Prostate gland (tissue), 2 donors: Measurements from ENCODE around the gene INPP5K. TPM values are rescaled to one million over a fixed set of nuclear protein-coding genes. Genes with fewer than 3 reads are reported as not detected.

Experiments used
- DNase-seq: peaks from one replicate; pipeline ENCODE4 v3.0.0-alpha.2; 2019; ENCODE audit warnings: low spot score
- H3K27ac ChIP-seq, 2 donors: fragments of 200-600 bp; sonication (generic); 2 replicates each; pipeline ENCODE4 v1.5.1; 2017 to 2019
- H3K27me3 ChIP-seq: fragments of 200-600 bp; sonication (generic); replicated peaks from 2 replicates; pipeline ENCODE4 v1.5.1; 2019; ENCODE audit not compliant: insufficient read depth
- H3K36me3 ChIP-seq, 2 donors: fragments of 200-600 bp; sonication (generic); 1 replicate in 1 of 2; 2 replicates in 1 of 2; pipeline versions ENCODE4 v1.5.1 to v1.8.1; 2017 to 2019
- H3K4me1 ChIP-seq: fragments of 200-600 bp; sonication (generic); replicated peaks from 2 replicates; pipeline ENCODE4 v1.5.1; 2019
- H3K4me3 ChIP-seq, 2 donors: fragments of 200-600 bp; sonication (generic); 2 replicates each; pipeline ENCODE4 v1.5.1; 2017 to 2019
- H3K9me3 ChIP-seq: fragments of 200-600 bp; sonication (generic); 2 replicates; pipeline ENCODE4 v1.5.1; 2017
- CTCF ChIP-seq, 4 experiments: fragments of 200-600 bp in 2 of 4; fragments of 450-650 bp in 2 of 4; sonication (generic) in 2 of 4; IDR thresholded peaks; 1 replicate in 3 of 4; 2 replicates in 1 of 4; pipeline ENCODE4 v1.5.1; 2016 to 2019; ENCODE audit warnings: antibody characterized with exemption in 4 of 4, mild to moderate bottlenecking in 2 of 4, moderate library complexity in 2 of 4
- POLR2A ChIP-seq: fragments of 450-650 bp; IDR thresholded peaks from one replicate; pipeline ENCODE4 v1.6.1; 2016; ENCODE audit warnings: antibody characterized with exemption, mild to moderate bottlenecking
- POLR2AphosphoS5 ChIP-seq: sonication (generic); formaldehyde crosslinking; IDR thresholded peaks from one replicate; pipeline ENCODE4 v1.6.1; 2017; ENCODE audit warnings: antibody characterized with exemption
- WGBS: methylation state at CpG from one replicate; pipeline ENCODE4 v1.1.5; 2018; 5-methylcytosine and 5-hydroxymethylcytosine counted together
- intact Hi-C: fragments of 100-400 bp; cut with DNase I; formaldehyde crosslinking; loops from one replicate; pipeline ENCODE4 v1.14.2; 2022
- total RNA-seq, 2 donors: library from RNA; depleted of rRNA; stranded (reverse); fragments of >200 nt; gene quantifications; one replicate each; pipeline ENCODE4 v1.1.0, GENCODE V29; 2016

The INPP5K gene
- total RNA-seq, 2 donors from 2014 or later = 82.7 to 87.4 TPM

- H3K27me3 ChIP-seq = no peaks in the 10 kb centered on the region
- 83% methylated on average over 12 of the region's 12 CpGs for WGBS
- H3K36me3 ChIP-seq = peaks cover 0 to 2% of the 10 kb centered on the region in 2 donors
- H3K27ac ChIP-seq = no peak overlapping the region
- intact Hi-C loops = no loop called here
- TF ChIP-seq POLR2AphosphoS5 (no peak), POLR2A (no peak), CTCF (IDR thresholded peaks at IDR 0.05) (no peak)
- no peak overlapping the region for H3K4me3 ChIP-seq
- H3K9me3 ChIP-seq = no peaks in the 10 kb centered on the region
- H3K4me1 ChIP-seq = peaks cover 14% of the 10 kb centered on the region
- DNase-seq = no peak
Measured at GRCh38 chr17:1553354-1554266, 37.2 kb upstream of the INPP5K start.

GRCh38 chr17:1552932-1553331, 36.5 kb upstream of the INPP5K start:
- intact Hi-C loops = no loop called here
- H3K4me1 ChIP-seq = peaks cover 14% of the 10 kb centered on the region

GRCh38 chr17:1551741-1552140, 35.3 kb upstream of the INPP5K start:
- peaks cover 14% of the 10 kb centered on the region for H3K4me1 ChIP-seq
- H3K27ac ChIP-seq = no peak overlapping the region
- TF ChIP-seq POLR2A (no peak), POLR2AphosphoS5 (no peak)
- intact Hi-C loops = no loop called here
- H3K36me3 ChIP-seq = peaks cover 0 to 4% of the 10 kb centered on the region in 2 donors
- no peaks in the 10 kb centered on the region for H3K9me3 ChIP-seq
- no peak overlapping the region for H3K4me3 ChIP-seq
- no peak for DNase-seq
- no peaks in the 10 kb centered on the region for H3K27me3 ChIP-seq
- WGBS = 95% methylated on average over 12 of the region's 12 CpGs

More at GRCh38 chr17:1552932-1553331, 36.5 kb upstream of the INPP5K start:
- no peak for TF ChIP-seq CTCF (IDR thresholded peaks at IDR 0.05)
- TF ChIP-seq POLR2A = no peak
- no peak for TF ChIP-seq POLR2AphosphoS5
- no peaks in the 10 kb centered on the region for H3K9me3 ChIP-seq
- H3K27me3 ChIP-seq = no peaks in the 10 kb centered on the region
- no peak for DNase-seq
- H3K4me3 ChIP-seq = no peak overlapping the region
- WGBS = 85% methylated on average over 11 of the region's 11 CpGs
- peaks cover 0 to 4% of the 10 kb centered on the region in 2 donors for H3K36me3 ChIP-seq
- H3K27ac ChIP-seq = no peak overlapping the region

- 94% methylated on average over 18 of the region's 18 CpGs for WGBS
- TF ChIP-seq POLR2AphosphoS5 (no peak), POLR2A (no peak), CTCF (IDR thresholded peaks at IDR 0.05) (no peak)
- no peak overlapping the region for H3K4me3 ChIP-seq
- no peaks in the 10 kb centered on the region for H3K4me1 ChIP-seq
- H3K9me3 ChIP-seq = no peaks in the 10 kb centered on the region
- DNase-seq = no peak
- H3K27ac ChIP-seq = no peak overlapping the region
- H3K36me3 ChIP-seq = peaks cover 0 to 6% of the 10 kb centered on the region in 2 donors
- no peaks in the 10 kb centered on the region for H3K27me3 ChIP-seq
- intact Hi-C loops = no loop called here
Measured at GRCh38 chr17:1548032-1548431, 31.6 kb upstream of the INPP5K start.

- no peaks in the 10 kb centered on the region for H3K27me3 ChIP-seq
- no peak for TF ChIP-seq POLR2A
- TF ChIP-seq POLR2AphosphoS5 = no peak
- TF ChIP-seq CTCF (IDR thresholded peaks at IDR 0.05) = no peak
- WGBS = 96% methylated on average over 6 of the region's 6 CpGs
- H3K9me3 ChIP-seq = no peaks in the 10 kb centered on the region
- no peaks in the 10 kb centered on the region for H3K4me1 ChIP-seq
- intact Hi-C loops = no loop called here
- H3K36me3 ChIP-seq = peaks cover 6 to 7% of the 10 kb centered on the region in 2 donors
- no peak overlapping the region for H3K4me3 ChIP-seq
- no peak for DNase-seq
- H3K27ac ChIP-seq = no peak overlapping the region
Measured at GRCh38 chr17:1546292-1546922, 30.0 kb upstream of the INPP5K start.
